Neural progenitor cell (in vitro differentiated cells): ENCODE measurements around the gene DNAJA4.

Experiments used
- CTCF ChIP-seq: fragments of 200-600 bp; sonication (generic); IDR thresholded peaks from 2 replicates; pipeline ENCODE4 v1.5.1; 2017; ENCODE audit warnings: antibody characterized with exemption, mild to moderate bottlenecking
- EZH2 ChIP-seq: fragments of 200-600 bp; sonication (generic); IDR thresholded peaks from 2 replicates; pipeline ENCODE4 v1.6.1; 2017; ENCODE audit warnings: antibody characterized with exemption, mild to moderate bottlenecking, moderate library complexity

- TF ChIP-seq CTCF (no peak), EZH2 (no peak)
These were observed 18.0 kb downstream of the DNAJA4 start for GRCh38 chr15:78282324-78282723.
